Coronary artery (tissue), 2 donors: ENCODE measurements around the gene DPYD.

ENCODE experiments used
- DNase-seq: peaks from one replicate; pipeline ENCODE4 v3.0.0-alpha.2; 2017; ENCODE audit warnings: low spot score
- H3K27ac ChIP-seq, 2 donors: fragments of 200-600 bp; sonication (generic); one replicate each; pipeline ENCODE4 v1.5.1; 2016 to 2019
- H3K4me3 ChIP-seq: fragments of 200-600 bp; sonication (generic); 2 replicates; pipeline ENCODE4 v1.5.1; 2016; ENCODE audit warnings: mild to moderate bottlenecking, moderate library complexity
- TF ChIP-seq, protein P1 (sequence below): fragments of 200-600 bp; sonication (generic); IDR thresholded peaks from one replicate; pipeline ENCODE4 v1.5.1; 2019; ENCODE audit warnings: antibody characterized with exemption

DPYD gene

GRCh38 chr1:97784661-97785060 lies 136.2 kb downstream of the DPYD start:
- no peak for DNase-seq
- Histone ChIP-seq H3K4me3 (no peak overlapping the region), H3K27ac (no peak overlapping the region)
- TF ChIP-seq, protein P1, sequence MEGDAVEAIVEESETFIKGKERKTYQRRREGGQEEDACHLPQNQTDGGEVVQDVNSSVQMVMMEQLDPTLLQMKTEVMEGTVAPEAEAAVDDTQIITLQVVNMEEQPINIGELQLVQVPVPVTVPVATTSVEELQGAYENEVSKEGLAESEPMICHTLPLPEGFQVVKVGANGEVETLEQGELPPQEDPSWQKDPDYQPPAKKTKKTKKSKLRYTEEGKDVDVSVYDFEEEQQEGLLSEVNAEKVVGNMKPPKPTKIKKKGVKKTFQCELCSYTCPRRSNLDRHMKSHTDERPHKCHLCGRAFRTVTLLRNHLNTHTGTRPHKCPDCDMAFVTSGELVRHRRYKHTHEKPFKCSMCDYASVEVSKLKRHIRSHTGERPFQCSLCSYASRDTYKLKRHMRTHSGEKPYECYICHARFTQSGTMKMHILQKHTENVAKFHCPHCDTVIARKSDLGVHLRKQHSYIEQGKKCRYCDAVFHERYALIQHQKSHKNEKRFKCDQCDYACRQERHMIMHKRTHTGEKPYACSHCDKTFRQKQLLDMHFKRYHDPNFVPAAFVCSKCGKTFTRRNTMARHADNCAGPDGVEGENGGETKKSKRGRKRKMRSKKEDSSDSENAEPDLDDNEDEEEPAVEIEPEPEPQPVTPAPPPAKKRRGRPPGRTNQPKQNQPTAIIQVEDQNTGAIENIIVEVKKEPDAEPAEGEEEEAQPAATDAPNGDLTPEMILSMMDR: no peak

- DNase-seq: no peak
- TF ChIP-seq, protein P1: no peak
- no peak overlapping the region for H3K27ac ChIP-seq
- H3K4me3 ChIP-seq: no peak overlapping the region
These were observed 137.1 kb downstream of the DPYD start for GRCh38 chr1:97783751-97784150.

DNA sequence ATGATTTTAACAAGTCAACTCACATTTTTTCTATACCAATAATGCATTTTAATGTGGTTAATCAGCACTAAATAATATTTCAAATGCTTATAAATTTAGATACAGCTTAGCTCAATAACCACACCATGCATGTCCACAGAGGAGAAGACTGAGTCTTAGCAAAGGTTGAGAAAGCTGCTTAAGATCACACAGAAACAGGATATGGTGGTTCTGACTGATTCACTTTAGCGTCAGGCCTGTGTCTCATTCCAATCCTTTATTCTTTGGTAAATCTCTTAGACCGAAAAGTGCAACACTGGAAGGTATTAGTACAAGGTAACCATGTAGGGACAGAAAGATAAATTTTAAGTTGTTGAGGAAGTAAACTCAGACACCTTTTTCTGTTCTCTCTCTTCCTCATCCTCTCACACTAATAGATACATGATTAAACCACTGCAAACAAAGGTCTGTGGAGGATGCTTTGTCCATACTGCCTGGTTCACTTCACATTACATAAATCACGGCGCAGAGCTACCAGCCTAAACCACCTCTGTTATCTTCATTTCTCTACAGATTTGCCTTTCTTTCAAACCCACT lies 139.0 kb downstream of the DPYD start:
- Histone ChIP-seq H3K27ac (no peak overlapping the region), H3K4me3 (no peak overlapping the region)
- TF ChIP-seq, protein P1: no peak
- no peak for DNase-seq

- no peak overlapping the region for H3K4me3 ChIP-seq
- DNase-seq: no peak
- no peak overlapping the region for H3K27ac ChIP-seq
- TF ChIP-seq, protein P1: no peak
These were observed 139.9 kb downstream of the DPYD start for GRCh38 chr1:97780884-97781283.

GRCh38 chr1:97778718-97779117 lies 142.1 kb downstream of the DPYD start:
- TF ChIP-seq, protein P1: no peak
- no peak overlapping the region for H3K27ac ChIP-seq

DNA sequence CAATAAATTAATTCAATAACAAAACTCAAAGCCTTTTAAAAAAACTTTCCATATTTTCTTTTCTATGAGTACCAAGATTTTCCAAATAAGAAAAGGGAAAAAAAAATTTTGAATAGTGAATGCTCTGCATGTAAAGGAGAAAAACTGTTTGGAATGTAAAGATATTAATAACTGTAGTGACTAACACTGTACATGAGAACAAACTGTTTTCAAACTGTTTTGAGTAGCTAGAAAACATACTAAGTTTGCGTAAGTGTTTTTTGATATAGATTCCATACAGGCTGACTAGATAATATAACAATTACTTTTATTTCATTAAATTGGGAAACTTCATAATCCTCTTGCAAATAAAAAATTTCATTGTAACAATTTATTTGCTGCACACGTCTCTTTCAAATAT lies 150.5 kb downstream of the DPYD start:
- TF ChIP-seq, protein P1: no peak
- Histone ChIP-seq H3K4me3 (no peak overlapping the region), H3K27ac (no peak overlapping the region)
- no peak for DNase-seq

More at GRCh38 chr1:97778718-97779117, 142.1 kb downstream of the DPYD start:
- DNase-seq: no peak
- H3K4me3 ChIP-seq: no peak overlapping the region

- Histone ChIP-seq H3K27ac (no peak overlapping the region), H3K4me3 (no peak overlapping the region)
- no peak for DNase-seq
- TF ChIP-seq, protein P1: no peak
These were observed 153.5 kb downstream of the DPYD start for GRCh38 chr1:97767381-97767780.
